Subcutaneous adipose tissue (tissue), 4 donors: ENCODE results near the gene PHACTR4. TPM values are rescaled to one million over a fixed set of nuclear protein-coding genes. Genes with fewer than 3 reads are reported as not detected.

Source experiments
- CTCF ChIP-seq: fragments of 450-650 bp; IDR thresholded peaks from one replicate; pipeline ENCODE4 v1.5.1; 2016; ENCODE audit warnings: low read depth, mild to moderate bottlenecking, control low read depth, antibody characterized with exemption, moderate library complexity
- total RNA-seq, 4 donors: library from RNA; depleted of rRNA; stranded (reverse); fragments of >200 nt; gene quantifications; one replicate each; pipeline ENCODE4 v1.1.0, GENCODE V29; 2016

The PHACTR4 gene
- total RNA-seq: 10 to 100 TPM; 15.4 to 24.9 (median 19.1) TPM

- TF ChIP-seq CTCF: no peak
Observed at GRCh38 chr1:28369371-28370238, at the start of gene PHACTR4. Gene PHACTR4, plus strand, starts transcription at chr1:28369740. Its CDS starts 37,708 bp downstream, at chr1:28407448.

- no peak for TF ChIP-seq CTCF
Observed at GRCh38 chr1:28322194-28322593, 47.3 kb upstream of the PHACTR4 start.

- TF ChIP-seq CTCF: no peak
Observed at GRCh38 chr1:28323720-28324119, 45.8 kb upstream of the PHACTR4 start.

GRCh38 chr1:28326515-28326914, 43.0 kb upstream of the PHACTR4 start:
- no peak for TF ChIP-seq CTCF

GRCh38 chr1:28326984-28327383, 42.6 kb upstream of the PHACTR4 start:
- TF ChIP-seq CTCF: no peak

GRCh38 chr1:28328228-28328648, 41.3 kb upstream of the PHACTR4 start:
- no peak for TF ChIP-seq CTCF

- no peak for TF ChIP-seq CTCF
Observed at GRCh38 chr1:28329395-28330153, 40.0 kb upstream of the PHACTR4 start.
